Measurements from ENCODE around the gene DOCK2.

Gene DOCK2

DNA sequence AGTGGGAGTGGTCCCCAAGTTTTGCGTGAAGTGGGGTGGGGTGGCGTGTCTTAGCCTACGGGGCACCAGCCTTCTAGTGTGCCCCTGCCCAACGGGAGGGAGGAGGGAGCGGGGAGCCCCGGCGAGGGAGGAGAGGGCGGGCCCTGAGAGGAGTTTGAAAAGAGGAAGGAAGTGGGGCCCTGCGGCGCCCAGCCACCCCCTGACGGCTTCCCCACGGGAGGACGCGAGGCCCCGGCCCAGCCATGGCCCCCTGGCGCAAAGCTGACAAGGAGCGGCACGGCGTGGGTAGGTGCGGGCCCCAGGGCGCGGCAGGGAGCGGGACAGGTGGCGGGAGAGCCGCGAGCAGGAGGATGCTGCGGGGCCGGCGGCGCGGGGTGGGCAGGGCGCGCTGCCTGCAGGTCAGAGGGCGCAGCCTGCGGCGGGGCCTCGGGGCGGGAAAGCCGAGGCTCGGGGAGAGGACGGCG lies at the start of gene DOCK2:
DOCK2 (plus strand) TSS at position 191 of the 464 bp plus-strand sequence; CDS start at position 243, 52 bp downstream.
- Histone ChIP-seq H3K4me3 (ENCODE audit: low read depth, low read length) (no peak within 1 kb of the TSS), H3K27me3 (ENCODE audit: insufficient read depth, low read depth, severe bottlenecking) (peaks cover 56% of the 10 kb centered on the region), H3K9me3 (ENCODE audit: severe bottlenecking) (peaks cover 2% of the 10 kb centered on the region), H3K36me3 (no peaks in the 10 kb centered on the region), H3K27ac (no peak within 1 kb of the TSS)
- no peak for TF ChIP-seq CTCF (IDR thresholded peaks at IDR 0.05; ENCODE audit: low read depth, low read length)
- no peak for DNase-seq

DNA sequence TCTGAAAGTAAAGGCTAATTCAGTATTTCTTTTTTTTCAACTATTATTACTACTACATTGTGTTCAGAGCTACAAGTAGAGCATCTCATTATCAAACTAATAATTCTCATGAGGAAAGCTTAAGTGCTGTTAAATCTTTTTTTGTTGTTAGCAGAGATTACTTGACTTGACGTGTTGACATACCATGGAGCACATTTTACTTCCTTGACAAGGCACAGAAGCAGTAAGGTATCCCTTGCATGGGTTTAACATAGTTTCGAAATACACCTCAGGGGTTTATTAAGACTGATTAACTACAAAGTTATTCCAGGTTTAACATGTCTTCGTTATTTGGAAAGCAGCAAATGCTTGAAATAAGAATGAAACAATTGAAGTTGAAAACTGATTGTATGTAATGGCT lies 46.5 kb upstream of the DOCK2 start:
- TF ChIP-seq CTCF (IDR thresholded peaks at IDR 0.05; ENCODE audit: low read depth, low read length): no peak
- Histone ChIP-seq H3K27me3 (ENCODE audit: insufficient read depth, low read depth, severe bottlenecking) (no peaks in the 10 kb centered on the region), H3K9me3 (ENCODE audit: severe bottlenecking) (no peaks in the 10 kb centered on the region), H3K36me3 (peaks cover 70% of the 10 kb centered on the region), H3K27ac (no peak overlapping the region), H3K4me3 (ENCODE audit: low read depth, low read length) (no peak overlapping the region)
- DNase-seq: no peak

- Histone ChIP-seq H3K9me3 (ENCODE audit: severe bottlenecking) (no peaks in the 10 kb centered on the region), H3K27me3 (ENCODE audit: insufficient read depth, low read depth, severe bottlenecking) (no peaks in the 10 kb centered on the region), H3K4me3 (ENCODE audit: low read depth, low read length) (no peak overlapping the region), H3K27ac (no peak overlapping the region), H3K36me3 (peaks cover 79% of the 10 kb centered on the region)
- no peak for TF ChIP-seq CTCF (IDR thresholded peaks at IDR 0.05; ENCODE audit: low read depth, low read length)
- DNase-seq: no peak
Measured at GRCh38 chr5:169591636-169592035, 45.4 kb upstream of the DOCK2 start.

- Histone ChIP-seq H3K27ac (no peak overlapping the region), H3K27me3 (ENCODE audit: insufficient read depth, low read depth, severe bottlenecking) (no peaks in the 10 kb centered on the region), H3K36me3 (peaks cover 85% of the 10 kb centered on the region), H3K9me3 (ENCODE audit: severe bottlenecking) (no peaks in the 10 kb centered on the region), H3K4me3 (ENCODE audit: low read depth, low read length) (no peak overlapping the region)
- DNase-seq: no peak
- TF ChIP-seq CTCF (IDR thresholded peaks at IDR 0.05; ENCODE audit: low read depth, low read length): no peak
Measured at GRCh38 chr5:169592937-169593650, 44.0 kb upstream of the DOCK2 start.

DNA sequence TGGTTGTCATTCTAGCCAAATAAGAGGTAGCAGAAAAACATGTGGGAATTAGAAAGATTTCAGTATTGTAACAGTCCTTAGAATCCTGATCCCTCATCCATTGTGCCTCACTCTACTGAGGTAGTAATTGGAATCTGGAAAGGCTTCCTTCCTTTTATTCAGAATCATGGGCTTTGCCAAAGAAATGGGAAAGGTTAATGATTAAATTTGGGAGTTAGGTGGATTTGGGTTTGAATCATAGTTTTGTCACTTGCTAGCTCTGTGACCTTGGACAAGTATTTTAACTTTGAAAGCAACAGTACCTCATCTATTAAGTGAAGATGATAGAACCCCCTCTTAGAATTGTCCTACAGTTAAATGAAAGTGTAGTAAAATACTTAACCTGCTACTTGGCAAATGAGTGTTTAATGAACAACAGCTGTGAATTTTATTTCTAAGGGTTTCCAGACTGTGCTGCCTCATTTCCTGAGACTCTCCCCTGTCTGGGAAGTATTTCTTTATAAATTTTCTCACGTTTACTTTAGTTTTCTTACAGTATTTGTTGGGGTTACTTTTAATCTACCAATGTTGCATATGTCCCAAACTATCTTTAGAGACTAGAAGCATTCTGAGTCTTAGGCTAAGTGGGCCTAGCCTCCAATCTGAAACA lies 41.8 kb upstream of the DOCK2 start:
- no peak for TF ChIP-seq CTCF (IDR thresholded peaks at IDR 0.05; ENCODE audit: low read depth, low read length)
- H3K4me3 ChIP-seq (ENCODE audit: low read depth, low read length): no peak overlapping the region
- H3K9me3 ChIP-seq (ENCODE audit: severe bottlenecking): no peaks in the 10 kb centered on the region
- peaks cover 81% of the 10 kb centered on the region for H3K36me3 ChIP-seq
- no peak overlapping the region for H3K27ac ChIP-seq
- no peak for DNase-seq
- no peaks in the 10 kb centered on the region for H3K27me3 ChIP-seq (ENCODE audit: insufficient read depth, low read depth, severe bottlenecking)
